GM10248 (cell line): Measurements from ENCODE around the gene NT5DC1.

ENCODE experiments used
- CTCF ChIA-PET: fragments of 300-600 bp; sonication (Branson Sonifier 250); formaldehyde crosslinking; extraction: SDS; loops from one replicate; lab custom pipeline; 2021; ENCODE audit warnings: antibody characterized with exemption; lab: Yijun Ruan, JAX
- POLR2A ChIA-PET: fragments of 350-650 bp; sonication (Branson Sonifier 250); formaldehyde crosslinking; extraction: SDS; loops from one replicate; lab custom pipeline; 2020; ENCODE audit warnings: antibody characterized with exemption; lab: Yijun Ruan, JAX
- DNase-seq: peaks from one replicate; pipeline ENCODE4 v3.0.0; 2012; ENCODE audit errors: extremely low spot score
- TF ChIP-seq, protein P1 (sequence below): IDR thresholded peaks from 2 replicates; pipeline ENCODE4 v1.5.1; 2012; ENCODE audit warnings: mild to moderate bottlenecking, low read depth; ENCODE audit errors: extremely low read depth, missing control alignments, control extremely low read depth

NT5DC1 gene

DNA sequence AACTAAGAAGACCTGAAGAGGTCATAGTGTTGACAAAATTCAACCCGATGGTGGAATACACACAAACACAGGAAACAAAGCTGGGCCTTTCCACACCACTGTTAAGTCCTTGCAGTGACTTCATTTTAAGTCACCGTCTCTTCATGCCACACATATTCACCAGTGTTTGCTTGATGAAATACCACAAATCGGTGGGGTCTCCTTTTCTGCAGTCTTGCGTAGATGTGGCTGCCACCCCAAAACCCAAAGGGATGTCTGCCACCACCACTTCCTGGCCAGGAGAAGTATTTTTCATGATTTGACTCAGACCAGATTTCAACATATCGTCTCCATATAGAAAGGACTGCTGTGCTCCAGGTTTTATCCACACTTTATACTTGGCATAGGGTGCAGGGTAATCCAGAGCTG, 36.3 kb downstream of the NT5DC1 start:
- CTCF ChIA-PET: interaction anchor here (1.4 to 3.6 kb wide), 5 partner anchors 13 to 41 kb away, joined by 3 to 16 read pairs (median 5); no protein-coding TSS in a partner anchor
- POLR2A ChIA-PET: interaction anchor here (0.8 kb wide), 1 partner anchor 117 kb away, joined by 3 read pairs; the partner anchor contains the start of gene TSPYL4
- TF ChIP-seq, protein P1, sequence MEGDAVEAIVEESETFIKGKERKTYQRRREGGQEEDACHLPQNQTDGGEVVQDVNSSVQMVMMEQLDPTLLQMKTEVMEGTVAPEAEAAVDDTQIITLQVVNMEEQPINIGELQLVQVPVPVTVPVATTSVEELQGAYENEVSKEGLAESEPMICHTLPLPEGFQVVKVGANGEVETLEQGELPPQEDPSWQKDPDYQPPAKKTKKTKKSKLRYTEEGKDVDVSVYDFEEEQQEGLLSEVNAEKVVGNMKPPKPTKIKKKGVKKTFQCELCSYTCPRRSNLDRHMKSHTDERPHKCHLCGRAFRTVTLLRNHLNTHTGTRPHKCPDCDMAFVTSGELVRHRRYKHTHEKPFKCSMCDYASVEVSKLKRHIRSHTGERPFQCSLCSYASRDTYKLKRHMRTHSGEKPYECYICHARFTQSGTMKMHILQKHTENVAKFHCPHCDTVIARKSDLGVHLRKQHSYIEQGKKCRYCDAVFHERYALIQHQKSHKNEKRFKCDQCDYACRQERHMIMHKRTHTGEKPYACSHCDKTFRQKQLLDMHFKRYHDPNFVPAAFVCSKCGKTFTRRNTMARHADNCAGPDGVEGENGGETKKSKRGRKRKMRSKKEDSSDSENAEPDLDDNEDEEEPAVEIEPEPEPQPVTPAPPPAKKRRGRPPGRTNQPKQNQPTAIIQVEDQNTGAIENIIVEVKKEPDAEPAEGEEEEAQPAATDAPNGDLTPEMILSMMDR: no peak
- DNase-seq: no peak

DNA sequence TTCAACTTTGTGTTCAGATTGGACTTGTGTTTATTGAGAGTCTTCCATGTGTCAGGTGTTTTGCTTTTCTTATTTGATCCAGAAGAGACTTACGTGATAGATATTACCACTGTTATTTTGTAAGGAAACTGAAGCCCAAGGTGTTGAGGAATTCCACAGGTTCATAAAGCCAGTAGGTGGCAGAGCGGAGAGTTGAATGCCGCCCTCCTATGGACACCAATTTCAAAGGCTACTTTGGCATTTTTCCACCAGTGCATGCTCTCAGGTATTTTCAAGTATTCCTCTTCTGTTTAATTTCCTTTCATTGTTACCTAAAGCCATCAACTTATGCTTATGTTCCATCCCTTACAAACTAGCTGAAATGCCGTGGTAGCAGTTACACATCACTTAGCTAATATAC, 39.3 kb downstream of the NT5DC1 start:
- CTCF ChIA-PET: interaction anchor here (1.2 to 1.3 kb wide), 2 partner anchors 12 to 20 kb away, joined by 3 read pairs; no protein-coding TSS in a partner anchor

GRCh38 chr6:116144605-116145004, 44.0 kb downstream of the NT5DC1 start:
- TF ChIP-seq, protein P1: no peak
- ChIA-PET POLR2A (no interaction called here), CTCF (interaction anchor here (2.4 kb wide), 1 partner anchor 33 kb away, joined by 5 read pairs; no protein-coding TSS in a partner anchor)
- DNase-seq: no peak

More for the DNA sequence above, 39.3 kb downstream of the NT5DC1 start:
- no peak for DNase-seq
- TF ChIP-seq, protein P1: no peak
- POLR2A ChIA-PET: no interaction called here

- DNase-seq: no peak
- POLR2A ChIA-PET: no interaction called here
- CTCF ChIA-PET: interaction anchor here (1.1 to 2.4 kb wide), 2 partner anchors 34 to 40 kb away, joined by 3 to 5 read pairs; no protein-coding TSS in a partner anchor
- TF ChIP-seq, protein P1: no peak
Observed at GRCh38 chr6:116145803-116146675, 45.4 kb downstream of the NT5DC1 start.

- POLR2A ChIA-PET: no interaction called here
- CTCF ChIA-PET: interaction anchor here (0.8 to 1.5 kb wide), 2 partner anchors 27 to 31 kb away, joined by 3 read pairs; partner anchors contain the start of gene COL10A1
- TF ChIP-seq, protein P1: no peak
- DNase-seq: no peak
Observed at GRCh38 chr6:116152620-116153019, 52.0 kb downstream of the NT5DC1 start.

DNA sequence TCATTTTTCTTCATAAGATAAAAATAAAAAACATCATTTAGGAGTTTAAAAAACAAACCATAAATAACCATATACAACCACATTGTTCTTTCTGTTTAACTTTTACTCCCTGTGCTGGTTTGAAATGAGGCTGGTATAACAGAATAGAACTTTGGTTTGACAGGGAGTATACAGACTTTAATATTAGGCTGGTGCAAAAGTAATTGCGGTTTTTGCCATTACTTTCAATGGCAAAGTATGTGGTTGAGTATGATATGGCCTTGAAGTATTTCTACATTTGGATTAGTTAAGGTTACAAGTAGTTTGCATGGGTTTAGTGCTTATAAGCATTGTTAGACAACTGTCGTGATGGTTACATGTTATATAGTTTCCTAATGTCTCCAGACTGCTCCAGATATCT, 54.2 kb downstream of the NT5DC1 start:
- POLR2A ChIA-PET: no interaction called here
- CTCF ChIA-PET: no interaction called here
- TF ChIP-seq, protein P1: no peak
- no peak for DNase-seq
